WI38 (cell line): Measurements from ENCODE around the gene ABHD16A.

Source experiments
- H3K4me3 ChIP-seq: 2 replicates; pipeline ENCODE4 v1.5.1; 2011; ENCODE audit warnings: low read depth, mild to moderate bottlenecking, control low read depth, low read length
- TF ChIP-seq, protein P1 (sequence below): IDR thresholded peaks from 2 replicates; pipeline ENCODE4 v1.5.1; 2012; ENCODE audit warnings: low read depth, mild to moderate bottlenecking, control low read depth, low read length

Gene ABHD16A

GRCh38 chr6:31661262-31662123, 41.6 kb downstream of the ABHD16A start:
- TF ChIP-seq, protein P1, sequence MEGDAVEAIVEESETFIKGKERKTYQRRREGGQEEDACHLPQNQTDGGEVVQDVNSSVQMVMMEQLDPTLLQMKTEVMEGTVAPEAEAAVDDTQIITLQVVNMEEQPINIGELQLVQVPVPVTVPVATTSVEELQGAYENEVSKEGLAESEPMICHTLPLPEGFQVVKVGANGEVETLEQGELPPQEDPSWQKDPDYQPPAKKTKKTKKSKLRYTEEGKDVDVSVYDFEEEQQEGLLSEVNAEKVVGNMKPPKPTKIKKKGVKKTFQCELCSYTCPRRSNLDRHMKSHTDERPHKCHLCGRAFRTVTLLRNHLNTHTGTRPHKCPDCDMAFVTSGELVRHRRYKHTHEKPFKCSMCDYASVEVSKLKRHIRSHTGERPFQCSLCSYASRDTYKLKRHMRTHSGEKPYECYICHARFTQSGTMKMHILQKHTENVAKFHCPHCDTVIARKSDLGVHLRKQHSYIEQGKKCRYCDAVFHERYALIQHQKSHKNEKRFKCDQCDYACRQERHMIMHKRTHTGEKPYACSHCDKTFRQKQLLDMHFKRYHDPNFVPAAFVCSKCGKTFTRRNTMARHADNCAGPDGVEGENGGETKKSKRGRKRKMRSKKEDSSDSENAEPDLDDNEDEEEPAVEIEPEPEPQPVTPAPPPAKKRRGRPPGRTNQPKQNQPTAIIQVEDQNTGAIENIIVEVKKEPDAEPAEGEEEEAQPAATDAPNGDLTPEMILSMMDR: no peak

DNA sequence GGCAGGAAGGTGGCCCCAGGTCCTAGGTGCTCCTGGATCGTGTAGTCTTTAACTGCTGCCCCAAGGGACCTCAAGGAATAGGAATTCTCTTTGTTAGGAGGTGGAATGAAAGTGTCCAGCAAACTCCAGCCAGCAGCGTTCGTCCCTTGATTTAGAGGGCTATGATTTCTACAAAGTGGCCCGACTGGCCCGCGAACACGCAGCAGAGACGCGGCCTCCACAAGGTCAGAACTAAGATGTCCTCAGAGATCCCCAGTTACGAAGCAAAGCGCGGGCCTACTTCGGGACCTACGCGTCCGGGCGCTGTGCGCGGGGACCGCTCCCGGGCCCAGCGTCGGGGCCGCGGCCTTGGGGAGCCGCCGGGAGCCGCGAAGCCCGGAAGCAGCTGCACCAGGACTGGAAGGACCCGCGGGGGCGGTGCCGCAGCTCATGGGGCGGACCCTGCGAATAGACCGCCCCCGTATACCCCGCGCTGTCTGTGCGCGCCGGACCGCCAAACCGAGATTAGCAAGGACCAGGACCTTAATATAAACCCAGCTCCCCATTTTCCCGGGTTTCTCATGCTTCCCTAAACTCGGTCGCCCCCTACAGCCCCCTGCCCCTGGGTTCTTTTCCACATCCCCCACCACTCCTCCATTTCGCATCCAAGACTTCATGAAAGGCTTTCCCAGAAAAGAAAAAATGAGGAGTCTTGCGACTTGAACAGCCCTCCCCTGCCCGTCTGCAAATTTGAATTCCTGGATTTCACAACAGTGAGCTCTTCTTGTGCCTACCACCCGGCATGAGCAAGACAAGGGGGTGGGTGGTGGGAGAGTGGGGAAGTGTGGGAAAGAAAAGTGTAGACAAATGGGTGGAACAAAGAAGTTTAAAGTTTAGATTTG, 42.5 kb downstream of the ABHD16A start, which contains the start of gene C6orf47:
C6orf47 (minus strand) TSS at position 398 of the 881 bp plus-strand sequence. CDS start 831 bp downstream, outside the sequence.
- H3K4me3 ChIP-seq: peak within 1 kb of the TSS; percentile 93
- TF ChIP-seq, protein P1: no peak

More at GRCh38 chr6:31661262-31662123, 41.6 kb downstream of the ABHD16A start:
- peak overlapping the region; percentile 93 for H3K4me3 ChIP-seq

DNA sequence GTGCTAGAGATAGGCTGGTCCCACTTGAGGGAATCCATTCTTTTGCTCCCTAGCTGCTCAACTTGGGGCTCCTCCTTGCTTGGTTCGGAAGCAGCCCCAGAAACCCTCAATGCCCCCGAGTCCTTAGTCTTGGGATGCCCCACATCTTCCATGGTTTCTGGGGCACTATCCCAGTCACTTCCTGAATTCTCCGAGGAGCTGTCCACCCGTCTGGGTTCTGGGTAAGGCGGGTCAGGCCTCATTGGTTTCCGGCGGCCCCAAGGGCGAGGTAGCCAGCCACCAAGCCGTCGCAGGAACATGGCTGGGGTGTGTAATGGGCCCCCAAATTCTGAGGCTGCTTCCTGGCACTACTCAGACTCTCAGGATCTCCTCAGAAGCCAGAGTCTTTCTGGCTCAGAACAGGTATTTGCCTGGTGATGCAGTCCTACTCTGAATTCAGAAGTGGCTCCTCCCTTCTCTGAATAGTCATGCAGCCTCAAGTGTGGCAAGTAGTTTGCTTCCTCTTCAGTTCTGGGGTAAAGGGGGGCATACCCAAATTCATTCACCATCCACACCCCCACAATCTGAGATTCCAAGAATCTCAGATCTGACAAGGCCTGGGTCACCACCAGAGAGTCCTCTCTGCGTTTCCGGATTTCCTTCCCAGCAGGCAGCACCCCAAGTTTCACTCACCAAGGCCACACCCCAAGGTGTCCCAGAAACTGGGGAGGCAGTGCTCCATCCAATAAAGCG, 43.3 kb downstream of the ABHD16A start:
- TF ChIP-seq, protein P1: no peak
- H3K4me3 ChIP-seq: peak overlapping the region; percentile 93

GRCh38 chr6:31658983-31659648, 44.0 kb downstream of the ABHD16A start:
- peak overlapping the region; percentile 93 for H3K4me3 ChIP-seq
- TF ChIP-seq, protein P1: no peak

- no peak overlapping the region for H3K4me3 ChIP-seq
- TF ChIP-seq, protein P1: no peak
Measured at GRCh38 chr6:31658158-31658688, 44.9 kb downstream of the ABHD16A start.

DNA sequence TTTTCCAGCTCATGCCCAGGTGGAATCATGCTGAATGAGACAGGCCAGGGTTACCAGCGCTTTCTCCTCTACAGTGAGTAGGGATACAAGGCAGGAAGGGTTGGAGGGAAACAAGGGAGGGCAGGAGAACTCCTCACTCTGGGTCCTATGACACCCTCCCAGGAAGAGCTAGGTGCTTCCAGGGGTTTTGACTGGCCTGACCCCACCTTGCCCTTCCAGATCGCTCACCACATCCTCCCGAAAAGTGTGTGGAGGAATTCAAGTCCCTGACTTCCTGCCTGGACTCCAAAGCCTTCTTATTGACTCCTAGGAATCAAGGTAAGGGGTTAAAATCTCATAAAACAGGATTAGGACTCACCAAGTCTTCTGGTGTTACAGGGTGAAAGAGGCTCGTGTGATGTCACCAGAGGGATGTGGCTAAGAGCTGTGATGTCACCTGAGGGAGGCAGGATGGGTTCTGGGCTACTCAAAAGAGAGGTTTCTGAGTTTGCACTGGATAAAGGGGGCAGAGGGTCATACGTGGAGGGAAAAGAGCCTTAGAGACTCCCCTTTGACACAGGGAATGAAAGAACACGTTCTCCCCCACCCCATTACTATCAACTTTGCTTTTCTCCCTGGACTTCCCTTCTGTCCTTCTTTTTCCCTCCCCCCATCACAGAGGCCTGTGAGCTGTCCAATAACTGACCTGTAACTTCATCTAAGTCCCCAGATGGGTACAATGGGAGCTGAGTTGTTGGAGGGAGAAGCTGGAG, 45.5 kb downstream of the ABHD16A start:
- TF ChIP-seq, protein P1: no peak
- H3K4me3 ChIP-seq: no peak overlapping the region
